Measurements from ENCODE around the gene ATXN7. TPM values are rescaled to one million over a fixed set of nuclear protein-coding genes. Genes with fewer than 3 reads are reported as not detected.

ATXN7 gene
- total RNA-seq, 1 donor from 2014 or later: 26.4 TPM

- no peak for DNase-seq (ENCODE audit: low spot score)
- intact Hi-C loops (cut with DNase I): loop anchor here (2.0 to 5.0 kb wide), 2 partner anchors 29 to 81 kb away; partner anchors contain the start of gene SCAANT1
These were observed 130.0 kb downstream of the ATXN7 start for GRCh38 chr3:63993653-63994079.

GRCh38 chr3:63995086-63995485, 131.4 kb downstream of the ATXN7 start:
- intact Hi-C loops (cut with DNase I): no loop called here
- DNase-seq (ENCODE audit: low spot score): no peak

DNA sequence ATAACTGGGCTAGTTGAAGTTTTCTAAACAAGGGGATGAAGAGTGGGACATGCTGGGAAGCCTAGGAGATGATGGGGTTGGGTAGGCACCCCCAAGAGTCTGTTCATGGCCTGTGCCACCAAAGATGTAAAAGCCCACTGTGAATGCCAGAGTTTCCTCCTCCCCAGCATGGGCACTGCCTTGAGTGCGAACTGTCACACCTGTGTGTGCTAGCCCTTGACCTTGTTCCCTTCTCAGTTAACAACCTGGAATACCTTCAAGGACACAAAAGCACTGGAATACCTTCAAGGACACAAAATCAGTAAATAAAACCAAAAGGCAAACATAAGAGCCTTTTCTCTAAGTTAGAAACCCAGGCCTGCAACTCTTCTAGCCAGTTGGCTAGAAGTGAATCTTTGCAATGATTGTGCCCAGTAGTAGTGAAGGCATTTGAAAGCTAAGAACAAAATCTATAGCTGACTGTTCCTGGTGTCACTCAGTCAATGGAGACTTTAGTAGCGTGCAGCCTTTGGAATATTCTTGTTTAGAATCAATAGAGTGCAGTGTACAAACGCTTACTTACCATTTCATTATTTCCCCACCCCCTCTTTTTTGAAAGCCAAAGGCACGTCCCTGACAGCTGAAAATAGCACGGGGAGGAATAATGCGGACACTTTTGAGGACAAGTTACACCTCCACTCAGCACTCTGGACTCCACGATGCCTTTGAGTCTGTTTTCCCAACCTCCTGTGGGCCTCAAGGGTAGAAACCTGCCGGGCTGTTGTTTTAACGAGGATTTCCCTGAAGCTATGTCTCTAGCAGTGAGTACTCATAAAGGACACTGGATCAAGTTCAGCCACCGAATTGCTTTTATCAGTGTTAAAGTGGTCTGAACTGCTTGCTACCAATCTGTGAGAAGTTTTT, 135.4 kb downstream of the ATXN7 start:
- intact Hi-C loops (cut with DNase I): no loop called here
- no peak for DNase-seq (ENCODE audit: low spot score)

GRCh38 chr3:64000453-64001055, 136.9 kb downstream of the ATXN7 start:
- intact Hi-C loops (cut with DNase I): no loop called here
- DNase-seq (ENCODE audit: low spot score): no peak

- intact Hi-C loops (cut with DNase I): no loop called here
- DNase-seq (ENCODE audit: low spot score): no peak
These were observed 138.6 kb downstream of the ATXN7 start for GRCh38 chr3:64002233-64002632.

- intact Hi-C loops (cut with DNase I): no loop called here
- no peak for DNase-seq (ENCODE audit: low spot score)
These were observed 139.9 kb downstream of the ATXN7 start for GRCh38 chr3:64003589-64003988.

DNA sequence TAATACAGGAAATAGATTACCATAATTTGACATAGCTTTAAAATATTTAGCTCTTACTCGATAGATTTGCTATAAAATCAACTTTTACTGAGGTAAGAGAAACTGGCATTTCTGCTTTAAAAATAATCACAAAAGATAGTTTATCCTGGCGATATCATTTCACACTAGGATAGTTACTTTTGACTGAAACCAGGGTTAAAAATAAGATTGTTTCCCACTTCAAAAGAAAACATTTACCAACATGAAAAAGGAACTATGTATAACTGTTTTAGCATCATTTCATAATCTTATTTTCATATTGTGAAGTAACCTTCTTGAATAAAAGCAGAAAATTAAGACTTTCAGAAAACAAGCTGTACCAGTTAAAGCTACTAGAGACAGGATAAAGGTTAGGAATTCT, 144.3 kb downstream of the ATXN7 start:
- no peak for DNase-seq (ENCODE audit: low spot score)
- intact Hi-C loops (cut with DNase I): no loop called here

GRCh38 chr3:64008487-64009351, 145.1 kb downstream of the ATXN7 start:
- intact Hi-C loops (cut with DNase I): no loop called here
- no peak for DNase-seq (ENCODE audit: low spot score)

- no peak for DNase-seq (ENCODE audit: low spot score)
- intact Hi-C loops (cut with DNase I): no loop called here
These were observed 145.9 kb downstream of the ATXN7 start for GRCh38 chr3:64009528-64009927.

DNA sequence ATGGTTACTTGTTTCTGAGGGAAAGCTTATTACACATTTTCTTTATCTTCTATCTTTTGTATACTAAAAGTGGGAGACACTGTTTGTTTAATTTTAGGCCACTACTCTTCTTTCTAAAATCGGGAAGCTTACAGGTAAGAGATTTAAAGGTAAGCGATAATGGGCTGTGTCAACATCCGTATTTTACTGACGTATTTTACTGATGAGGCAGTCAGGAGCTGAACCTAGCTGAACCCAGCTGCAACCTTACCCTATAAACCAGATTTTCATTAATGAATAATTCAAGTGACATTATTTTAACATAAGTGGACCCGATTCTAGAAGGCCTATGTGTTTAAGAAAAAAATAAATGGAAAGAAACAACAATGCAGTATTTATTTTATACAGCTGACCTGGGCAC, 146.5 kb downstream of the ATXN7 start:
- intact Hi-C loops (cut with DNase I): no loop called here
- no peak for DNase-seq (ENCODE audit: low spot score)

DNA sequence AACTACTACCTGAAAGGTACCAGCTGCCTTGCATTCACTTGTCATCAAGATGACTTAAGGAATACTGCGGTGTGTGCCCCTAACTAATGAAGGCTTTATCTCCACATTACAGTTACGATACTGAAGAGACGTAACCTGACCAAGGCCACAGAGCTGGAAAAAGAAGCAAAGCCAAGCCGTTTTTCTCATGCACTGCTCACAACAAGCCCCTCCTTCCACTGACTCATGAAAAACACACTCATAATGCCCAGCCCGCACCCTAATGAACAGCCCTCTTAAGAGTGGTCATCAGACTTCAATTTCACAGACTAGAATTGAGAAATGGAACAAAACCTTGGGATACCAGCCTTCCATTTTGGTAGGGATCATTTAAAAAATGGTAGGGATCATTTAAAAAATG, 148.0 kb downstream of the ATXN7 start:
- intact Hi-C loops (cut with DNase I): no loop called here
- no peak for DNase-seq (ENCODE audit: low spot score)

GRCh38 chr3:64016941-64017620, 153.4 kb downstream of the ATXN7 start:
- intact Hi-C loops (cut with DNase I): no loop called here
- DNase-seq (ENCODE audit: low spot score): no peak

- intact Hi-C loops (cut with DNase I): no loop called here
- no peak for DNase-seq (ENCODE audit: low spot score)
These were observed 155.6 kb downstream of the ATXN7 start for GRCh38 chr3:64019271-64019670.

DNA sequence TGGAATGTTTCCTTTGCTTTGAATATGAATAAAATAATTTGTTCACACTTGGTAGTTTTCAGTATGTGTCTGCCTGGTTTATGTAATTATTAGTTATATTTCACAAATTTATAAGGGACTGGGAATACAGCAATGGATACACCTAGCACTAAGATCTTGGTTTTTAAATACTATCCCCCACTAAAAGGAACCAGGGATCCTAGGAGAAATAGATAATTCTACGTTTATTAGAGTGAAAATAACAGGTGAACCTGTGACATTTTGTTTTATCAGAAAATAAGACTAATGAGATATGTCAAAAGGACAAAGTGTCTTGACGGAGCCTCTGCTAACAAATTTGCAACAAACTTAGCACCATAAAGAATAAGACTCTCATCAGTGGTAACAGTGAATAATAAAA, 156.2 kb downstream of the ATXN7 start:
- no peak for DNase-seq (ENCODE audit: low spot score)
- intact Hi-C loops (cut with DNase I): no loop called here

- intact Hi-C loops (cut with DNase I): no loop called here
- DNase-seq (ENCODE audit: low spot score): no peak
These were observed 158.3 kb downstream of the ATXN7 start for GRCh38 chr3:64021922-64022321.

GRCh38 chr3:64022451-64023186, 159.0 kb downstream of the ATXN7 start:
- intact Hi-C loops (cut with DNase I): no loop called here
- no peak for DNase-seq (ENCODE audit: low spot score)

DNA sequence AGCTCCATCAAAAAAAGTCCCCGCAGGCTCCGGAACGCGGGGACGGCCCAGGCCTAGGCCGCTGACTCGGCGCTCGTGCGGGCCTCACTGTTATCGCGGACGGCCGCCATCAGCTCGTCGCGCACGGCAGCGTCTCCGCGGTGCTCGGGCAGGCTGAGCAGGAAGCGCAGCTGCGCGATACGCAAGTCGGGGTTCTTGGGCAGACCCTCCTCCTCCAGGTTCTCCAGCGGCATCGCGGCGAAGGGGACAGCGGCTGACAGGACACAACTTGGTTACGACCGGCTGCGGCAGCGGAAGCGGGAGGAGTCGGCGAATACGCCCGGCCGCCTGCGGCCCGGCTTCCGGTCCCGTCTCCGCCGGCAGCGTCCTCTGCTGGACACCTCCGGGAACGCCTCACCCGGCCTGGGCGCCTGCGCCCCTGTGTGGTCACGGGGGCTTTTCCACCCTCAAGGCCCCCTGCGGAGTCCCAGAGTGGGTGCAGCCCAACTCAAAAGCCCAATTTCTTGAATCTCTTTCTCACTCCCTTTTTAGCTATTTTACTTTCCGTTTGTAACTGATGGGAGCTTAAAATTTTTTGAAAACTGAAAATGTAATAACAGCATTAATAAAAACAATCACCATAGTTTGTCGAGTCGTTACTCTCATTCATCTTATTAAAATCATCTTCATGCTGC, 159.7 kb downstream of the ATXN7 start, which contains the start of gene PSMD6:
TSS of gene PSMD6 (minus strand) at position 308 of the 674 bp plus-strand sequence. CDS start at position 233, 75 bp downstream.
- DNase-seq (ENCODE audit: low spot score): peak; percentile 96
- intact Hi-C loops (cut with DNase I): no loop called here

- intact Hi-C loops (cut with DNase I): no loop called here
- no peak for DNase-seq (ENCODE audit: low spot score)
These were observed 160.2 kb downstream of the ATXN7 start for GRCh38 chr3:64023861-64024223.
